Measurements from ENCODE around the gene MTMR12.

- no peak for TF ChIP-seq CTCF (IDR thresholded peaks at IDR 0.05; ENCODE audit: extremely low read depth in 1 of 2, insufficient read depth in 1 of 2, low read depth in 1 of 2, low read length in 2 of 2)
- no peak for TF ChIP-seq POLR2AphosphoS5 (IDR thresholded peaks at IDR 0.05; ENCODE audit: insufficient read depth, low read depth, low read length)
- no peak for TF ChIP-seq MAX (IDR thresholded peaks at IDR 0.05; ENCODE audit: insufficient read depth, insufficient read length)
- TF ChIP-seq JUN (IDR thresholded peaks at IDR 0.05; ENCODE audit: borderline replicate concordance, insufficient read depth, insufficient read length, low read depth), result no peak
- no peak for TF ChIP-seq POLR2A (IDR thresholded peaks at IDR 0.05; ENCODE audit: low read depth, low read length)
- TF ChIP-seq FOS (IDR thresholded peaks at IDR 0.05; ENCODE audit: borderline replicate concordance, insufficient read depth, low read length), result no peak
- TF ChIP-seq MYC (IDR thresholded peaks at IDR 0.05; ENCODE audit: low read depth, low read length), result no peak
- no peak for TF ChIP-seq EZH2 (IDR thresholded peaks at IDR 0.05; ENCODE audit: borderline replicate concordance, low read depth, low read length, severe bottlenecking)
These were observed 46.8 kb downstream of the MTMR12 start for GRCh38 chr5:32265902-32266301.
